ENCODE measurements around the gene WDR55.
"Not testable (repeated sequence)": the region's sequence is repeated elsewhere in the genome, so short reads cannot be mapped to it uniquely, and the experiment has no call there.

The WDR55 gene

GRCh38 chr5:140664359-140665119 lies at the start of gene WDR55:
Gene WDR55, plus strand, starts transcription at chr5:140664904. Its CDS starts 9 bp downstream, at chr5:140664913.
- DNase-seq (ENCODE audit: low spot score): peak; percentile 95

DNA sequence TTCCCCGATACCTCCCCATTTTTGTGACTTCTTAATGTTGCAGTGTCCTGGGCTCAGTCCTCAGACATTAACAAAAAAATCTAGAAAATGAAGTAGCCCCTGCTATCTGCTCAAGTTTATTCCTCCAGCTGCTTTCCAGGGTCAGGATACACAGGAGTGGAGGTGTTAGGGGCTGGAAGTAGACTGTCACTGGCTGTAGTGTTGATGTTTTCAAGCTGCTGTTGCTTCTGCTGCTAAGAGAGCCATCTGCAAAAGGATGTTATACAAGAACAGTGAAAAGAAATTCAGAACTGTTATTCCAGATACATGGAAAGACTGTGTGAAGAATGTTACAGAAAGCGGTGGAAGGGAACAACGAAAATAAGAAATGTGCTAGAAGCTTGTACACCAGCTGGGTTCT lies 42.4 kb upstream of the WDR55 start:
- DNase-seq (ENCODE audit: low spot score): no peak

- DNase-seq (ENCODE audit: low spot score): not testable (repeated sequence)
These were observed 41.6 kb upstream of the WDR55 start for GRCh38 chr5:140623061-140623460.

GRCh38 chr5:140624886-140625285 lies 39.8 kb upstream of the WDR55 start:
- DNase-seq (ENCODE audit: low spot score): not testable (repeated sequence)

DNA sequence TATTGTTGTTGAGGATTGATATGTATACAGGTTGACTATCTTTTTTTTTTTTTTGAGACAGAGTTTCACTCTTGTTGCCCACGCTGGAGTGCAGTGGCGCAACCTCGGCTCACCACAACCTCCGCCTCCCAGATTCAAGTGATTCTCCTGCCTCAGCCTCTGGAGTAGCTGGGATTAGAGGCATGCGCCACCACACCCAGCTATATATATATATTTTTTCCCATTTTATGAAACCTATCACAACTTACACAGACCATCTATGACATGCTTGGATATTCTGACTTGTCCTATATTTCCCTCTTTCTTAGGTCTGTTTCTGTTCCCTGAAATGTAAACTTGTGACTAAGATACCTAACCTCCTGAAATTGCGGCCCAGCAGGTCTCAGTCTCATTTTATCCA lies 36.7 kb upstream of the WDR55 start:
- no peak for DNase-seq (ENCODE audit: low spot score)

- DNase-seq (ENCODE audit: low spot score): no peak
These were observed 36.0 kb upstream of the WDR55 start for GRCh38 chr5:140628711-140629110.

- DNase-seq (ENCODE audit: low spot score): no peak
These were observed 34.2 kb upstream of the WDR55 start for GRCh38 chr5:140630292-140631035.

DNA sequence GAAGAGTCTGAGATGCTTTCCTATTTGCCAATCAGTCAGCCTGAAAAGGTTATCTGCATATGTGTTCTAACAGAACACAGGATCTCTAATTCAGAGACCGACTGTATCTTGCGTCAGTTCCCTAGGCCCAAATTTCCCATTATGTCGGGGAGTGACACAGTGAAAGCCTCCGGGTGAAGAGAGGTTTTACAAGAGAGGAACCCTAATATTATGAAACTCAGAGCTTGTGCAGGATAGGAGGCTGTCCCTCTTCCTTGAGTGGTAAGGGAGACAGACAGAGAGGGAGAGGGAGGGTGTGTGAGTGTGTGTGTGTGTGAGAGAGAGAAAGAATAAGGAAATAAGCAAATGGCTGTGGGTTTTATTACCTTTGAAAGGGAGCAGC lies 33.7 kb upstream of the WDR55 start:
- DNase-seq (ENCODE audit: low spot score): peak; percentile 45

DNA sequence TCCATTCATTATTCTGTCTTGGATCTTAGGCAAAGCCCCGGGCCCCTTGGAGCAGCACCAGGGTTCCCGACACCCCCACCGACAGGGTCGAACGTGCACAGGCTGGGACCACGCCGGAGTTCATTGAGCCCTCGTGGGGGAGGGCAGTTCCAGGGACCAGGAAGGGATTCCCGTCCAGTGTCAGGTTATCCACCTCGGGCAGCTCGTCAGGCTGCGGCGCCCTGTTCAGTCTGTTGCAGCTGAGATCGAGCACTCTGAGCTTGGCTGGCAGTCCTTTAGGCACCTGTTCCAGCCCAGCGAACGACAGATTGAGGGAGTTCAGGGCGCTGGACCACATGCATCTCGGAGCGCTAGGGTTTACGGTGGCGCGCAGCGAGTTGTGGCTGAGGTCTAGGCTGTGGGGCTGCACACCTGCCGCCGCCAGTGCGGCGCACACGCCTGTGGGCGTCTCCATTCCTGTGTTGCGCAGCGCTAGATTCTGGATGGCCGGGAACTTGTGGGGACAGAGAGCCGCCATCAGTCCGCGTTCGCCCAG lies 32.8 kb upstream of the WDR55 start:
- peak; percentile 65 for DNase-seq (ENCODE audit: low spot score)

DNA sequence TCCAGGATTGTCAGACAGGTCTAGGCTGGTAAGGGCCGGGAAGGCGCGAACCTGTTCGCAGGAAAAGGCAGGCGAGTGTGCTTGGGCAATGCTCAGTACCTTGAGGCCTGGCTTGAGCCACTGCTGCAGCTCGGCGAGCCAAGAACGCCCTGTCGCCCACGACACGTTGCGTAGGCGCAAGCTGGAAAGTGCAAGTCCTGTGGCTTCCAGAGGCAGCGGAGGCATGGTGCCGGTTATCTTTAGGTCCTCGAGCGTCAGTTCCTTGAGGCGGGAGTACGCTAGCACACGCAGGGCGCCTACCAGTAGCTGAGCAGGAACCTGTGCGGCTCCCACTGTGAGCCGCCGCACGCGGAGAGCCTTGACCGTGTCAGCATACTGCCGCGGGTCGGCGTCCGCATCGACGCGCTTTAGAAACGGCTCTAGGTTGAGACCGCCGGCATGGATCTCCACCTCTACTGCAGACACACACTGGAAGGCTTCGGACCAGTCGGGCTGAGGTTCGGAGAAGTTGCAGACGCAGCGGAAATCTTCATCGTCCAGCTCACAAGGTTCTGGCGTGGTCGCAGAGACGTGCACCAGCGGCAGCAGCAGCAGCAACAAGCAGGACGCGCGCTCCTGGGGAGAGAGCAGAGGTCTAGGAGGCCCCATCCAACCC lies 32.2 kb upstream of the WDR55 start:
- DNase-seq (ENCODE audit: low spot score): peak; percentile 79

DNA sequence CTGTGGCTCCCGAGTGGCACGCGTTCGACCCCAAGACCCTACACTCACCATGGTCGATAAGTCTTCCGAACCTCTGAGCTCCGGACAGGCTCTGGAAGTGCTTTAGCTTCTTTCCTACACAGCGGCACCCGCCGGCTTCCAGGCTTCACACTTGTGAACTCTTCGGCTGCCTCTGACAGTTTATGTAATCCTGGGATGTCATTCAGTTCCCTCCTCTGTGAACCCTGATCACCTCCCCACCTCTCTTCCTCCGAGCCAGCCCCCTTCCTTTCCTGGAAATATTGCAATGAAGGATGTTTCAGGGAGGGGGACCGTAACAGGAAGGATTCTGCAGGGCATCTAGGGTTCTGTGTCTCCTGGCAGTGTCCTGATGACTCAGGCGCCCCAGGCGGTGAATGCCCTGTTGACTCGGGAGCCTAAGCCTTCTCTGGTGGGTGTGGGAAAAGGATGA lies 31.7 kb upstream of the WDR55 start, which contains the start of gene CD14:
TSS of gene CD14 (minus strand) at position 155 of the 451 bp plus-strand sequence. CDS start at position 51, 104 bp downstream.
- DNase-seq (ENCODE audit: low spot score): peak; percentile 68

- no peak for DNase-seq (ENCODE audit: low spot score)
These were observed 31.2 kb upstream of the WDR55 start for GRCh38 chr5:140633501-140633900.

GRCh38 chr5:140634103-140634502 lies 30.6 kb upstream of the WDR55 start:
- no peak for DNase-seq (ENCODE audit: low spot score)

DNA sequence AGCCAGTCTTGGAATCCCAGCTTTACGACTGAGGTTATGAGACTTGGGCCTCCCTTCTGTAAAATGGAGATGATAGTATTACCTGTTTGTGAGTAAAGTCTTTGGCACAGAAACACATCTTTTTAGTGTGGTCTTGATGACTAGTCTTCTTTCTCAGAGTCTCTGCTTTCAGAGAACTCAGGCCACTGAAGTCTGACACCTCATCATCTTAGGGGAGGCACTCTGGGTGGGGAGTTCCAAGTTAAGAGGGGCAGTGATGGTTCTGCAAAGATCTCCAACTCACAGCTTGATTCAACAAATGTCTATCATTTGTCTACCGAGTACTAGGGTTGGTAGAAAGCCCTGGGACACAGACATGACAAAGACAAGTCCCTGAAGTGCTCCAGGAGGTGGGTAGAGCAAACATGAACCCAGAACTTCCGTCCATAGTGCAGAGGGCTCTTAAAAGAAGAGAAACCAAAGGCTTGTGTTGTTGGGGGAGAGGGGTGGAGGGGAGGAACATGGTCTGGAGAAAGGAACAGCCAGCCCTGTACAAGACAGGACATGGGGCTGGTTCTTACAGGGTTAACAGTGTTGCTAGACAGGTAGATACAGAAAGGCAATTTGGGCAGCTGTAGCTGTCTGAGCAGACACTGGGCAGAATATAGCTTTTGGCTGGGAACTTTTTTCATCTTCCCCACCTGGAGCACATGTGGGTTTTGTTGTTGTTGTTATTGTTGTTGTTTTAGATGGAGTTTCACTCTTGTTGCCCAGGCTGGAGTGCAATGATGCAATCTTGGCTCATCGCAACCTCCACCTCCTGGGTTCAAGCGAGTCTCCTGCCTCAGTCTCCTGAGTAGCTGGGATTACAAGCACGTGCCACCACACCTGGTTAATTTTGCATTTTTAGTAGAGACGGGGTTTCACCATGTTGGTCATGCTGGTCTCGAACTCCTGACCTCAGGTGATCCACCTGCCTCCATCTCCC lies 29.1 kb upstream of the WDR55 start:
- no peak for DNase-seq (ENCODE audit: low spot score)

GRCh38 chr5:140637371-140638100 lies 27.2 kb upstream of the WDR55 start:
- DNase-seq (ENCODE audit: low spot score): no peak

- not testable (repeated sequence) for DNase-seq (ENCODE audit: low spot score)
These were observed 25.9 kb upstream of the WDR55 start for GRCh38 chr5:140638898-140639147.

DNA sequence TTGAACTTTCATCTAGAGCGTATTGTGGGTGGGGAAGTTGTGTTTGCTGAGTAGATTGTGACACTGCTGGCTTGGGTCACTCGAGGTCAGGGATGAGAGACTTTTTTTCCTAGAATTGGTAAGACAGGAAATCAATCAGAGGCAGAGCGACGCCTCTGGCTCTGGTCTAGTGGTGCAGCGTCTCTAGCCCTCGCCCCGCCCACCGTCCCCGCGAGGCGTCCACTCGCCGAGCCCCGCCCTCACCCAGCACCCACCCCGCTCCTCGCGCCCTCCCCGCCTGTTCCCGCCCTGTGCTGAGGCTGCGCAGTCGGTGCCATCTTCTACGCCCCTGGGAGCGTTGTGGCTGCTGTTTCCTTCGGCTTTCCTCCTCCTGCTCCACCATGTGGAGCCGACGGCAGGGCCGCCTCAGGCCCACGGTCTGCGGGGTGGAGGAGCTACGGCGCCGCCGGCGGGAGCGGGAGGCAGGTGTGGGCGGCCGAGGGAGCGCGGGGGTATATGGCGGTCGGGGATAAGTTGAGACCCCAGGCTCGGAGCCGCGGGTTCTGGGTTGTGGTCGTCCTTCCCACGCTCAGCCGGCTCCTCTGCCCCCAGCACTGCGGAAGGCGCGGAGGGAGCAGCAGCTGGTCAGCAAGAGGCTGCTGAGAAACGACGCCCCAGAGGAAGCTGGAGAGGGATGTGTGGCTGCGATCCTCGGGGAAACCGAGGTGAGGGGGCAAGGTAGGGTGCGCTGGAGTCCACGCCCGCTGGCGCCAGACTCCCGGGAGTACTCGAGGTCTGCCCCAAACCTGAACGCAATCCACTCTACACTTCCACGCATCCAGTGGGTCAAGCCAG lies 25.3 kb upstream of the WDR55 start, which contains the start of gene TMCO6:
TSS of gene TMCO6 (plus strand) at position 304 of the 834 bp plus-strand sequence. CDS start at position 381, 77 bp downstream.
- DNase-seq (ENCODE audit: low spot score): peak; percentile 96

DNA sequence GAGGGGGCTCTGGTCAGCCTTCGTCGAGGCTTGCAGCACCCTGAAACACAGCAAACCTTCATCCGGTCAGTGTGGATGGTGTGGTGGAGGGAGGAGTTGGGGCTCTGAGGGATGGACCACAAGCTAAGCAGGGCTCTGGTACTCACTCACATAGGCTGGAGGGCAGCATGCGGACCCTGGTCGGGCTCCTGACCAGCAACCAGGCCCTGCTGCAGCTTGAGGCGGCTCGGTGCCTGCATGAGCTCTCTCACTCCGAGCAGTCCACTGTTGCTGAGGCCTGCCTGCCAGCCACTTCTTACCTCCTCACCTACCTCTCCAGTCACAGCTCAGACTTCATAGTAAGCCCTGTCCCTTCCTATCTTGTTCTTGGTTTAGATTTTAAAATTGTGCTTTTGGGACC lies 23.0 kb upstream of the WDR55 start:
- DNase-seq (ENCODE audit: low spot score): no peak

DNA sequence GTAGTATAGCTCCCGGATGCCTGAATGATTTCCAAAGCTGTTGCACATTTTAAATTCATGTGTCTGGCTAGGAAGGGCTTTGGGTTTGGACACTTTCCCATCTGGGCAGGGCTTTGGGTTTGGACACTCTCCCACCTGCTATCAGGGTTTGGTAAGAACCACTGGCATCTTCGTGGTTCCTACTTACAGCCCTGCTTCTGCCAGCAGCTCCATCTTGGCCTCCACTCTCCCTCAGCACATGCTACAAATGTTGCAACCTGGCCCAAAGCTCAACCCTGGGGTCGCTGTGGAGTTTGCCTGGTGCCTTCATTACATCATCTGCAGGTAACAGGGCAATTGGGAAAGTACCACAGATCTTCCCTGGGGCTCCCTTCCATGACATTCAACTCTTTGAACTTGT lies 22.0 kb upstream of the WDR55 start:
- DNase-seq (ENCODE audit: low spot score): no peak

GRCh38 chr5:140647042-140647419 lies 17.7 kb upstream of the WDR55 start:
- DNase-seq (ENCODE audit: low spot score): peak; percentile 12
